ENCODE data around the gene CHRNB1. TPM values are rescaled to one million over a fixed set of nuclear protein-coding genes. Genes with fewer than 3 reads are reported as not detected.

Gene CHRNB1
- total RNA-seq, 1 donor, result 6.1 TPM

DNA sequence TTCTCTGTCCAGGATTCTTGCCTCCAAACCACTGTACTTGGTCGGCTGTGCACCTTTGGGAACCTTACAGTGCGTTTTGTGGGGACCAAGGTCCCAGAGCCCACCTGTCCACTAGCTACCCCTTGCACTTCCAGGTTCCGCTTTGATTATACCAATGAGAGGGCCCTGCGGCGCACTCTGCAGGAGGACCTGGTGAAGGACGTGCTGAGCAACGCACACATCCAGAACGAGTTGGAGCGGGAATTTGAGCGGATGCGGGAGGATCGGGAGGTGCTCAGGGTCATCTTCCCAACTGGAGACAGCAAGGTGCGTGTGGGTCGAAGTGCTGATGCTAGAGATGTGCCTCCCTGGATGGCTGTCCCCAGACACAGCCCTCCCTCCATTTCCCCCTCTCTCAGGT, 58.1 kb downstream of the CHRNB1 start:
- TF ChIP-seq, protein P1, sequence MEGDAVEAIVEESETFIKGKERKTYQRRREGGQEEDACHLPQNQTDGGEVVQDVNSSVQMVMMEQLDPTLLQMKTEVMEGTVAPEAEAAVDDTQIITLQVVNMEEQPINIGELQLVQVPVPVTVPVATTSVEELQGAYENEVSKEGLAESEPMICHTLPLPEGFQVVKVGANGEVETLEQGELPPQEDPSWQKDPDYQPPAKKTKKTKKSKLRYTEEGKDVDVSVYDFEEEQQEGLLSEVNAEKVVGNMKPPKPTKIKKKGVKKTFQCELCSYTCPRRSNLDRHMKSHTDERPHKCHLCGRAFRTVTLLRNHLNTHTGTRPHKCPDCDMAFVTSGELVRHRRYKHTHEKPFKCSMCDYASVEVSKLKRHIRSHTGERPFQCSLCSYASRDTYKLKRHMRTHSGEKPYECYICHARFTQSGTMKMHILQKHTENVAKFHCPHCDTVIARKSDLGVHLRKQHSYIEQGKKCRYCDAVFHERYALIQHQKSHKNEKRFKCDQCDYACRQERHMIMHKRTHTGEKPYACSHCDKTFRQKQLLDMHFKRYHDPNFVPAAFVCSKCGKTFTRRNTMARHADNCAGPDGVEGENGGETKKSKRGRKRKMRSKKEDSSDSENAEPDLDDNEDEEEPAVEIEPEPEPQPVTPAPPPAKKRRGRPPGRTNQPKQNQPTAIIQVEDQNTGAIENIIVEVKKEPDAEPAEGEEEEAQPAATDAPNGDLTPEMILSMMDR (IDR thresholded peaks at IDR 0.05; ENCODE audit: insufficient read depth, low read length), result peak; percentile 24
- no peak for DNase-seq (ENCODE audit: low read depth)
- H3K4me3 ChIP-seq (ENCODE audit: low read depth, low read length), result no peak overlapping the region

DNA sequence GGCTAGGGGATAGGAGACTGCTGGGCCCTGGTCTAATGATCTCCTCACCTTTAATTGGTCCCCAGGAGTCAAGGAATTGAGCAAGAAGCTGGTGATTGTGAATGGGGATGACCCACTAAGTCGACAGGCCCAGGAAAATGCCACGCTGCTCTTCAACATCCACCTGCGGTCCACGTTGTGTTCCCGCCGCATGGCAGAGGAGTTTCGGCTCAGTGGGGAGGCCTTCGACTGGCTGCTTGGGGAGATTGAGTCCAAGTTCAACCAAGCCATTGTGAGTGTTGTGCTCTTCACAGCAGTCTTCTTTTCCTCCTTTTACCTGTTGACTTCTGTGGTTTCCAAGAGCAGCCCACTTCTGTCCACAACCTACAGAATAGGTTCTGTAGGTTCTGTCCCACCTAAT, 58.7 kb downstream of the CHRNB1 start:
- H3K4me3 ChIP-seq (ENCODE audit: low read depth, low read length), result no peak overlapping the region
- no peak for DNase-seq (ENCODE audit: low read depth)
- TF ChIP-seq, protein P1 (IDR thresholded peaks at IDR 0.05; ENCODE audit: insufficient read depth, low read length), result no peak

Other genes starting within 250 kb of the CHRNB1 start
- gene DLG4, start 225.2 kb upstream of the CHRNB1 start, total RNA-seq (ENCODE audit: low replicate concordance), result 2.9 and 11.9 TPM in 2 replicates
- 136 and 210 TPM in 2 replicates for gene ACADVL, start 225.1 kb upstream of the CHRNB1 start, total RNA-seq (ENCODE audit: low replicate concordance)
- 67.7 and 102 TPM in 2 replicates for gene DVL2, start 210.5 kb upstream of the CHRNB1 start, total RNA-seq (ENCODE audit: low replicate concordance)
- 26.7 and 40.3 TPM in 2 replicates for gene PHF23, start 205.6 kb upstream of the CHRNB1 start, total RNA-seq (ENCODE audit: low replicate concordance)
- 293 and 420 TPM in 2 replicates for gene GABARAP, start 202.6 kb upstream of the CHRNB1 start, total RNA-seq (ENCODE audit: low replicate concordance)
- 15.3 and 41.2 TPM in 2 replicates for gene CTDNEP1, start 193.3 kb upstream of the CHRNB1 start, total RNA-seq (ENCODE audit: low replicate concordance)
- 31.6 and 35.6 TPM in 2 replicates for gene ELP5, start 192.8 kb upstream of the CHRNB1 start, total RNA-seq (ENCODE audit: low replicate concordance)
- 3.0 TPM in 1 of 2 replicates, not detected in the other for gene CLDN7, start 182.6 kb upstream of the CHRNB1 start, total RNA-seq (ENCODE audit: low replicate concordance)
- 0.18 TPM in 1 of 2 replicates, not detected in the other for gene SLC2A4, start 163.3 kb upstream of the CHRNB1 start, total RNA-seq (ENCODE audit: low replicate concordance)
- not detected in 2 replicates for gene YBX2, start 150.4 kb upstream of the CHRNB1 start, total RNA-seq (ENCODE audit: low replicate concordance)
- 78.3 and 1,006 TPM in 2 replicates for gene EIF5A, start 137.4 kb upstream of the CHRNB1 start, total RNA-seq (ENCODE audit: low replicate concordance)
- gene GPS2, start 129.7 kb upstream of the CHRNB1 start, total RNA-seq (ENCODE audit: low replicate concordance), result 28.4 and 69.1 TPM in 2 replicates
- gene NEURL4, start 115.7 kb upstream of the CHRNB1 start, total RNA-seq (ENCODE audit: low replicate concordance), result 17.4 and 17.7 TPM in 2 replicates
- 0.72 TPM in 1 of 2 replicates, not detected in the other for gene ACAP1, start 108.5 kb upstream of the CHRNB1 start, total RNA-seq (ENCODE audit: low replicate concordance)
- gene KCTD11, start 92.9 kb upstream of the CHRNB1 start, total RNA-seq (ENCODE audit: low replicate concordance), result 6.1 and 6.9 TPM in 2 replicates
- gene TMEM95, start 89.9 kb upstream of the CHRNB1 start, total RNA-seq (ENCODE audit: low replicate concordance), result not detected in 2 replicates
- under 0.01 TPM in 1 of 2 replicates, not detected in the other for gene TNK1, start 64.0 kb upstream of the CHRNB1 start, total RNA-seq (ENCODE audit: low replicate concordance)
- 19.5 and 26.9 TPM in 2 replicates for gene PLSCR3, start 50.5 kb upstream of the CHRNB1 start, total RNA-seq (ENCODE audit: low replicate concordance)
- gene TMEM256, start 41.0 kb upstream of the CHRNB1 start, total RNA-seq (ENCODE audit: low replicate concordance), result 21.7 and 43.7 TPM in 2 replicates
- gene NLGN2, start 37.2 kb upstream of the CHRNB1 start, total RNA-seq (ENCODE audit: low replicate concordance), result 7.0 and 20.3 TPM in 2 replicates
- gene SPEM1, start 24.7 kb upstream of the CHRNB1 start, total RNA-seq (ENCODE audit: low replicate concordance), result not detected in 2 replicates
- not detected in 2 replicates for gene SPEM2, start 19.4 kb upstream of the CHRNB1 start, total RNA-seq (ENCODE audit: low replicate concordance)
- gene SPEM3, start 16.2 kb upstream of the CHRNB1 start, total RNA-seq (ENCODE audit: low replicate concordance), result 0.25 TPM in 1 of 2 replicates, not detected in the other
- 1.6 and 2.2 TPM in 2 replicates for gene TMEM102, start 9.6 kb upstream of the CHRNB1 start, total RNA-seq (ENCODE audit: low replicate concordance)
- 0.36 and 1.7 TPM in 2 replicates for gene FGF11, start 5.5 kb upstream of the CHRNB1 start, total RNA-seq (ENCODE audit: low replicate concordance)
- gene ZBTB4, start 34.6 kb downstream of the CHRNB1 start, total RNA-seq (ENCODE audit: low replicate concordance), result 37.4 and 45.5 TPM in 2 replicates
- not detected in 2 replicates for gene SLC35G6, start 36.4 kb downstream of the CHRNB1 start, total RNA-seq (ENCODE audit: low replicate concordance)
- 72.9 and 74.1 TPM in 2 replicates for gene POLR2A, start 39.3 kb downstream of the CHRNB1 start, total RNA-seq (ENCODE audit: low replicate concordance)
- gene TNFSF12, start 104.0 kb downstream of the CHRNB1 start, total RNA-seq (ENCODE audit: low replicate concordance), result 10.1 and 14.5 TPM in 2 replicates
- 1.1 and 1.4 TPM in 2 replicates for gene TNFSF13, start 113.7 kb downstream of the CHRNB1 start, total RNA-seq (ENCODE audit: low replicate concordance)
- 14.6 and 60.4 TPM in 2 replicates for gene SENP3, start 116.9 kb downstream of the CHRNB1 start, total RNA-seq (ENCODE audit: low replicate concordance)
- gene CD68, start 134.6 kb downstream of the CHRNB1 start, total RNA-seq (ENCODE audit: low replicate concordance), result 4.9 and 71.7 TPM in 2 replicates
- gene MPDU1, start 138.8 kb downstream of the CHRNB1 start, total RNA-seq (ENCODE audit: low replicate concordance), result 32.3 and 127 TPM in 2 replicates
- 0.57 and 1.4 TPM in 2 replicates for gene SOX15, start 145.0 kb downstream of the CHRNB1 start, total RNA-seq (ENCODE audit: low replicate concordance)
- 27.1 and 33.1 TPM in 2 replicates for gene FXR2, start 169.8 kb downstream of the CHRNB1 start, total RNA-seq (ENCODE audit: low replicate concordance)
- gene SAT2, start 182.8 kb downstream of the CHRNB1 start, total RNA-seq (ENCODE audit: low replicate concordance), result 34.5 and 82.2 TPM in 2 replicates
- 0.25 and 0.36 TPM in 2 replicates for gene SHBG, start 185.1 kb downstream of the CHRNB1 start, total RNA-seq (ENCODE audit: low replicate concordance)
- not detected in 2 replicates for gene ATP1B2, start 205.9 kb downstream of the CHRNB1 start, total RNA-seq (ENCODE audit: low replicate concordance)
- gene TP53, start 242.4 kb downstream of the CHRNB1 start, total RNA-seq (ENCODE audit: low replicate concordance), result 17.8 and 68.7 TPM in 2 replicates
- 7.4 and 11.0 TPM in 2 replicates for gene WRAP53, start 243.4 kb downstream of the CHRNB1 start, total RNA-seq (ENCODE audit: low replicate concordance)

All from fibroblast of the aortic adventitia (primary cell).